ENCODE data around the gene LAMA2. TPM values are rescaled to one million over a fixed set of nuclear protein-coding genes. Genes with fewer than 3 reads are reported as not detected.

The LAMA2 gene
- total RNA-seq, 1 experiment from 2014 or later = 8.2 TPM

- no peak overlapping the region for H3K9ac ChIP-seq (ENCODE audit: low read length)
- CTCF ChIA-PET = no interaction called here
- intact Hi-C loops (cut with micrococcal nuclease) = no loop called here
- H3K27ac ChIP-seq (ENCODE audit: low read depth, low read length) = no peak overlapping the region
- H3K79me2 ChIP-seq (ENCODE audit: insufficient read depth, low read length) = no peaks in the 10 kb centered on the region
- H2AFZ ChIP-seq (ENCODE audit: low read depth, low read length, poor library complexity, severe bottlenecking) = no peak overlapping the region
- POLR2A ChIA-PET = no interaction called here
- no peaks in the 10 kb centered on the region for H3K4me1 ChIP-seq (ENCODE audit: control insufficient read depth in 1 of 2, insufficient read depth in 2 of 2, low read length in 2 of 2)
- H3K4me2 ChIP-seq (ENCODE audit: low read length) = no peak overlapping the region
- no peaks in the 10 kb centered on the region for H3K9me2 ChIP-seq (ENCODE audit: insufficient read depth)
- RAD21 ChIA-PET (ENCODE audit: low non-redundant PET in 1 of 2, low total read pairs in 2 of 2, uncharacterized antibody in 2 of 2, unreplicated experiment in 2 of 2) = no interaction called here
- no peak for DNase-seq (ENCODE audit: low read depth, low spot score)
- H3K27me3 ChIP-seq (ENCODE audit: insufficient read depth, low read length) = no peaks in the 10 kb centered on the region
- no peaks in the 10 kb centered on the region for H4K20me1 ChIP-seq (ENCODE audit: insufficient read depth)
- no peak overlapping the region for H3K4me3 ChIP-seq (replicated peaks in 1 of 2; ENCODE audit: low read depth in 1 of 2, low read length in 2 of 2)
- H3K36me3 ChIP-seq (ENCODE audit: control insufficient read depth in 1 of 2, insufficient read depth in 2 of 2, low read length in 2 of 2) = no peaks in the 10 kb centered on the region
- no peaks in the 10 kb centered on the region for H3K9me3 ChIP-seq (ENCODE audit: control insufficient read depth in 1 of 2, insufficient read depth in 1 of 2, low read depth in 1 of 2, low read length in 2 of 2)
- BruUV-seq (replicated peaks) = no TSS peak
- TF ChIP-seq SIN3A (IDR thresholded peaks at IDR 0.05; ENCODE audit: low read depth) (no peak), JUND (IDR thresholded peaks at IDR 0.05) (no peak), ELF1 (IDR thresholded peaks at IDR 0.05; ENCODE audit: borderline replicate concordance, low read depth) (no peak), TCF7L2 (IDR thresholded peaks at IDR 0.05; ENCODE audit: borderline replicate concordance, extremely low read depth, insufficient read depth, insufficient read length) (no peak), RAD21 (IDR thresholded peaks at IDR 0.05; ENCODE audit: low read depth) (no peak), ZNF274 (IDR thresholded peaks at IDR 0.05; ENCODE audit: low read depth, low read length) (no peak), EZH2phosphoT487 (IDR thresholded peaks at IDR 0.05; ENCODE audit: borderline replicate concordance) (no peak), SP1 (IDR thresholded peaks at IDR 0.05; ENCODE audit: low read depth) (no peak), ZBTB33 (IDR thresholded peaks at IDR 0.05; ENCODE audit: extremely low read depth, insufficient replicate concordance, low read length) (no peak), POLR2AphosphoS5 (IDR thresholded peaks at IDR 0.05; ENCODE audit: low read depth, low read length) (no peak), REST (IDR thresholded peaks at IDR 0.05; ENCODE audit: low read depth) (no peak), FOSL1 (IDR thresholded peaks at IDR 0.05; ENCODE audit: low read depth) (no peak), MAX (IDR thresholded peaks at IDR 0.05) (no peak), EZH2 (IDR thresholded peaks at IDR 0.05) (no peak), CEBPB (IDR thresholded peaks at IDR 0.05; ENCODE audit: low read depth) (no peak), SRF (IDR thresholded peaks at IDR 0.05; ENCODE audit: low read depth) (no peak)
- ATAC-seq = no peak
Observed at GRCh38 chr6:129284225-129284624, 401.3 kb downstream of the LAMA2 start.
